ENCODE measurements around the gene GMNN. TPM values are rescaled to one million over a fixed set of nuclear protein-coding genes. Genes with fewer than 3 reads are reported as not detected.
"Not testable (repeated sequence)": the region's sequence is repeated elsewhere in the genome, so short reads cannot be mapped to it uniquely, and the experiment has no call there.

Gene GMNN
- total and polyA plus RNA-seq, 12 donors, result 3.1 to 15.6 (median 6.8) TPM

DNA sequence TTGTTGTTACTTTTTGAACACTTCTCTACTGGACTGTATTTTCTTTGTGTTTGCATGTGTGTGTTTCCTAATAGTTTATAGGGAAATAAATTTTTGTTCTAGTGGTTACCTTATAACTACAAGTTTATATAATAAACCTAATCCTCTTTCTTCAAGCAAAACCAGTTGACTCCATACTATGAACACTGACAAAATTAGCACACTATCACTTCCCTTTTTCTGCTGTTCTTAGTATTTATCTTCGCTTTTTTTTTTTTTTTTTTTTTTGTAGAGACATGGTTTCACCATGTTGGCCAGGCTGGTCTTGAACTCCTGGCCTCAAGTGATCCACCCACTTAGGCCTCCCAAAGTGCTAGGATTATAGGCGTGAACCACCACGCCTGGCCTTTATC, 30.8 kb upstream of the GMNN start:
- peaks cover 0 to 42% (median 0%) of the 10 kb centered on the region in 9 donors for H3K4me1 ChIP-seq
- H3K27me3 ChIP-seq, result no peaks in the 10 kb centered on the region
- ATAC-seq (peak in 4 of 8 donors; percentile 47 to 56 (median 48)), DNase-seq (no peak)
- no peaks in the 10 kb centered on the region for H3K36me3 ChIP-seq
- TF ChIP-seq, protein P1, sequence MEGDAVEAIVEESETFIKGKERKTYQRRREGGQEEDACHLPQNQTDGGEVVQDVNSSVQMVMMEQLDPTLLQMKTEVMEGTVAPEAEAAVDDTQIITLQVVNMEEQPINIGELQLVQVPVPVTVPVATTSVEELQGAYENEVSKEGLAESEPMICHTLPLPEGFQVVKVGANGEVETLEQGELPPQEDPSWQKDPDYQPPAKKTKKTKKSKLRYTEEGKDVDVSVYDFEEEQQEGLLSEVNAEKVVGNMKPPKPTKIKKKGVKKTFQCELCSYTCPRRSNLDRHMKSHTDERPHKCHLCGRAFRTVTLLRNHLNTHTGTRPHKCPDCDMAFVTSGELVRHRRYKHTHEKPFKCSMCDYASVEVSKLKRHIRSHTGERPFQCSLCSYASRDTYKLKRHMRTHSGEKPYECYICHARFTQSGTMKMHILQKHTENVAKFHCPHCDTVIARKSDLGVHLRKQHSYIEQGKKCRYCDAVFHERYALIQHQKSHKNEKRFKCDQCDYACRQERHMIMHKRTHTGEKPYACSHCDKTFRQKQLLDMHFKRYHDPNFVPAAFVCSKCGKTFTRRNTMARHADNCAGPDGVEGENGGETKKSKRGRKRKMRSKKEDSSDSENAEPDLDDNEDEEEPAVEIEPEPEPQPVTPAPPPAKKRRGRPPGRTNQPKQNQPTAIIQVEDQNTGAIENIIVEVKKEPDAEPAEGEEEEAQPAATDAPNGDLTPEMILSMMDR (IDR thresholded peaks at IDR 0.05), result no peak
- no peak overlapping the region for H3K4me3 ChIP-seq
- intact Hi-C loops (cut with DNase I), result no loop called here
- H3K27ac ChIP-seq, result peak overlapping the region in 3 of 10 donors; percentile 9 to 91 (median 52)
- no peaks in the 10 kb centered on the region for H3K9me3 ChIP-seq
- 69 to 88% methylated on average over 3 of the region's 3 CpGs for WGBS, 2 donors

DNA sequence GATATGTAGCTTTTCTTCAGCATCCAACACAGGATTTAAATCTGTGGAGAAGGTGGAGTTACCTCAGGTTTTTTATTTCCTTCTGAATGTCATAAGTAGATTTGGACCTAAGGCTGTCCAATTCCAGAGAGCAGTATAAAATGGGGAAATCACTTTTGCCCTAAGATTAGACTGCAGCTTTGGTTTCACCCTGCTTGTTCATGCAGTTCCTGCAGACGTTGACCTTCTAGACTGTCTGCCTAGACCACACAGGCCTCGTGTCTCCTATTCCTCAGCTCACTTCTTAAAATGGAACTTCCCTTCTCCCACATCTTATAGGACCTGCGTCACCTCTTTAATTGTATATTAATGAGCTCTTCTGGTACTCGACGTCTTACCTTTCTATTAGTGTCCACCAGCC, 29.8 kb upstream of the GMNN start:
- ATAC-seq (peak in 7 of 8 donors; percentile 49 to 78 (median 63)), DNase-seq (no peak)
- 77 to 80% methylated on average over 5 of the region's 5 CpGs for WGBS, 2 donors
- peaks cover 0 to 51% (median 0%) of the 10 kb centered on the region in 9 donors for H3K4me1 ChIP-seq
- H3K9me3 ChIP-seq, result no peaks in the 10 kb centered on the region
- no peaks in the 10 kb centered on the region for H3K27me3 ChIP-seq
- H3K27ac ChIP-seq, result peak overlapping the region in 2 of 10 donors; percentile 39 to 91
- no peaks in the 10 kb centered on the region for H3K36me3 ChIP-seq
- TF ChIP-seq, protein P1 (IDR thresholded peaks at IDR 0.05), result no peak
- intact Hi-C loops (cut with DNase I), result no loop called here
- no peak overlapping the region for H3K4me3 ChIP-seq

DNA sequence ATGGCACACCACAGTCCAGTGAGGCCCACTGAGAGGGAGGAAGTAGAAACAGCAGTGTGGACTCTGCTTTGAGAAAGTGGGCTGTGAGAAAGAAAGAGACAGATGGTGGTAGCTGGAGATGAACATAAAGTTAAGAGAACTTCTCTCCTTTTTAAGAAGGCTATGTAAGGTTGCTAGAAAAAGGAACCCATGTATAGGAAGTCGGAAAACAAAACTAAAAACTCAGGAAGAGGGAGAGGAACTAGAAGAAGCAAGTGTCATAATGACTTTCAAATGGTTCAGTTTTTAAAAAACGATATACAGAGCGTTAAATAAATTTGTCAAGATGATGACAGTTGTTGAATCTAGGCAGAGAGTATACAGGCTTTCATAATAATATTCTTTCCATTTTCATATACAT, 25.4 kb upstream of the GMNN start:
- peaks cover 0 to 25% (median 0%) of the 10 kb centered on the region in 9 donors for H3K4me1 ChIP-seq
- DNase-seq (no peak), ATAC-seq (peak in 1 of 8 donors; percentile 19)
- H3K36me3 ChIP-seq, result no peaks in the 10 kb centered on the region
- H3K4me3 ChIP-seq, result no peak overlapping the region
- no peaks in the 10 kb centered on the region for H3K27me3 ChIP-seq
- H3K27ac ChIP-seq, result peak overlapping the region in 2 of 10 donors; percentile 21 to 86
- TF ChIP-seq, protein P1 (IDR thresholded peaks at IDR 0.05), result no peak
- intact Hi-C loops (cut with DNase I), result no loop called here
- whole genome bisulfite sequencing, 2 donors, result 84 to 85% methylated on average over 3 of the region's 3 CpGs
- H3K9me3 ChIP-seq, result peaks cover 0 to 9% (median 0%) of the 10 kb centered on the region in 11 donors

DNA sequence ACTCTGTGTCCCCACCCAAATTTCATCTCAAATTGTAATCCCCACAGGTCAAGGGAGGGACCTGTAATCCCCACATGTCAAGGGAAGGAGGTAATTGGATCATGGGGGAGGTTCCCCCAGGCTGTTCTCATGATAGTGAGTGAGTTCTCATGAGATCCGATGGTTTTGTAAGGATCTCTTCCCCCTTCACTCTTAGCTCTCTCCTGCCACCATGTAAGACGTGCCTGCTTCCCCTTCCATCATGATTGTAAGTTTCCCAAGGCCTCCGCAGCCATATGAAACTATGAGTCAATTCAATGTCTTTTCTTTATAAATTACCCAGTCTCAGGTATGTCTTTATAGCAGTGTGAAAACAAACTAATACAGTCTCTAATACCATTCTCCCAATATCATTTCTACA, 23.9 kb upstream of the GMNN start:
- H3K9me3 ChIP-seq; DNase-seq; H3K27me3 ChIP-seq; H3K36me3 ChIP-seq; H3K27ac ChIP-seq; intact Hi-C loops (cut with DNase I); H3K4me3 ChIP-seq; ATAC-seq: not testable (repeated sequence)
- H3K4me1 ChIP-seq, result peaks cover 0 to 20% (median 0%) of the 10 kb centered on the region in 9 donors
- WGBS, 2 donors, result 71 to 89% methylated on average over 3 of the region's 3 CpGs

DNA sequence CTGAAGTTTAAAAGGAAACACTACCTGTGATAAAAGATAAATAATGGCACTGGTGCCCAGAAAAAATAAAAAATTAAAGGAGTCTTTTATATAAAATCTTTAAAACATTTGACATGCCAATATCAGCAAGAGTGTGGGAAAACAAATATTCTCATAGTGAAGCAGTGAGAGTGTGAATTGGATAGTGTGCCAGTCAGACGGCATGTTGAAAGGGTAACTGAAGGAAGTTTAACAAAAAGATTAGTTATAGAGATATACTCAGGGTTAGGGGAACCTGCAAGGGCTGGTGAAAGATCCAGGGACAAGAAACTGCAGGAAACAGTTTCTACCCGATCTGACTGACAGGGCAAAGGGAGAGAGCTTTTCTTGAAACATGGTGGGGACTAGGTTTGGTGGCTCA, 22.2 kb upstream of the GMNN start:
- Histone ChIP-seq H3K4me3 (no peak overlapping the region), H3K27ac (no peak overlapping the region), H3K27me3 (no peaks in the 10 kb centered on the region), H3K9me3 (peaks cover 0 to 9% (median 0%) of the 10 kb centered on the region in 11 donors), H3K4me1 (peaks cover 0 to 27% (median 0%) of the 10 kb centered on the region in 9 donors), H3K36me3 (no peaks in the 10 kb centered on the region)
- ATAC-seq (no peak), DNase-seq (no peak)
- 64 to 71% methylated on average over 2 of the region's 2 CpGs for WGBS, 2 donors
- intact Hi-C loops (cut with DNase I), result no loop called here
- TF ChIP-seq, protein P1 (IDR thresholded peaks at IDR 0.05), result no peak
